Activated B cell treated with CpG ODN at 0.5 μM for 24 hours (primary cell): ENCODE results near the gene MYORG. TPM values are rescaled to one million over a fixed set of nuclear protein-coding genes. Genes with fewer than 3 reads are reported as not detected.
"Not testable (repeated sequence)": the region's sequence is repeated elsewhere in the genome, so short reads cannot be mapped to it uniquely, and the experiment has no call there.

Source experiments
- ATAC-seq: fragments of 200-7000 bp; cut with Tn5 transposase; one replicate; pipeline ENCODE4 v1.10.0; 2021; ENCODE audit warnings: low read depth, mild to moderate bottlenecking, moderate library complexity
- CTCF ChIA-PET: fragments of 350-600 bp; sonication (Branson Sonifier 250); formaldehyde crosslinking; loops from one replicate; lab custom pipeline; 2021; ENCODE audit warnings: antibody characterized with exemption; lab: Charles Lee
- POLR2A ChIA-PET: fragments of 350-600 bp; sonication (Branson Sonifier 250); formaldehyde crosslinking; loops from one replicate; lab custom pipeline; 2021; ENCODE audit warnings: antibody characterized with exemption; lab: Charles Lee
- DNase-seq: peaks from one replicate; pipeline ENCODE4 v3.0.0; 2022
- H3K27ac Mint-ChIP-seq: one replicate; pipeline ENCODE4 v1.8.0; 2020; ENCODE audit warnings: mixed read lengths
- H3K27me3 Mint-ChIP-seq: one replicate; pipeline ENCODE4 v1.8.0; 2021; ENCODE audit warnings: mixed read lengths
- H3K36me3 Mint-ChIP-seq: one replicate; pipeline ENCODE4 v1.8.0; 2021; ENCODE audit warnings: low read depth, mixed read lengths
- H3K4me1 Mint-ChIP-seq: one replicate; pipeline ENCODE4 v1.8.0; 2021; ENCODE audit warnings: mixed read lengths
- H3K4me3 Mint-ChIP-seq: one replicate; pipeline ENCODE4 v1.8.0; 2020; ENCODE audit warnings: mild to moderate bottlenecking, mixed read lengths
- H3K9me3 Mint-ChIP-seq: one replicate; pipeline ENCODE4 v1.8.0; 2020; ENCODE audit warnings: mixed read lengths
- intact Hi-C: fragments of 100-400 bp; cut with micrococcal nuclease; formaldehyde crosslinking; loops from one replicate; pipeline ENCODE4 v1.15.1; 2024
- total RNA-seq: library from RNA; stranded (reverse); gene quantifications from 2 replicates; pipeline ENCODE4 v1.2.3, GENCODE V29; 2022
- TF ChIP-seq, protein P1 (sequence below): fragments of 200-600 bp; IDR thresholded peaks from one replicate; pipeline ENCODE4 v1.8.0; 2022; ENCODE audit warnings: antibody characterized with exemption, mild to moderate bottlenecking

MYORG gene
- total RNA-seq, 1 donor from 2014 or later = 0.24 TPM

DNA sequence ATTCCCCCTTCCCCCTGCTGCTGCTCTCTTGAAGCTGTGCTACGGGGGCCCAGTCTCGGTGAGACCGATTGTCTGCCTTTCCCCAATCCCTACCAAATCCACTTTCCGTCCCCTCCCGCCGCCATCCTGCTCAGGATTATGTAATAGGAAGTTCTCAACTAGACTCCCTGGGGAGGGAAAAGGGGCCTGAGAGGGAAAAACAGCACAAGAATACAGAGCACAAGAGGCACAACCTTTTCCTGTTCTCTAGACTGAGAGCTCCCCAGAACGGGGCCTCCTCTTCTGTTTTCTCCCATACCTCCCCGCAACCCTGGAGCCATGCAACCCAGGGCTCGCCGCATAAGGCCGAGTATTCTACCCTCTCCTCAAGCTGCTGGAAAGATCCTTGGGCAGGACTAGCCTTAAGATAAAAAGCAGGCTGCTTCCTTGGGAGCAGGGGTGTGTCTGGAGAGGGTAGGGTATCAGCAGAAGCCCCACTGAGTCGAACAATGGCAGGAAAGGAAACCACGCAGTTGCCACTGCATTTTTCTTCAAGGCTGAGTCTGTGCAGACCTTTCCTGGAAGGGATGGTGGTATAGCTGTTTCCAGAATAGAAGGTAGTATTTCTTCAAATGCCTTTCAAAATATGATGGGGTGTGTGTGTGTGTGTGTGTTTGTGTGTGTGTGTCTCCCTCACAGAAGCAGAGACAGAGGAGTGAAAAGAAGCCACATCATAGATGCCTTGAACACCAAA lies 12.9 kb downstream of the MYORG start:
- Mint-ChIP-seq H3K36me3 (peaks cover 2% of the 10 kb centered on the region), H3K9me3 (no peaks in the 10 kb centered on the region), H3K27me3 (no peaks in the 10 kb centered on the region), H3K27ac (no peak overlapping the region), H3K4me1 (no peaks in the 10 kb centered on the region), H3K4me3 (no peak overlapping the region)
- intact Hi-C loops = no loop called here
- CTCF ChIA-PET = no interaction called here
- ATAC-seq = no peak
- TF ChIP-seq, protein P1, sequence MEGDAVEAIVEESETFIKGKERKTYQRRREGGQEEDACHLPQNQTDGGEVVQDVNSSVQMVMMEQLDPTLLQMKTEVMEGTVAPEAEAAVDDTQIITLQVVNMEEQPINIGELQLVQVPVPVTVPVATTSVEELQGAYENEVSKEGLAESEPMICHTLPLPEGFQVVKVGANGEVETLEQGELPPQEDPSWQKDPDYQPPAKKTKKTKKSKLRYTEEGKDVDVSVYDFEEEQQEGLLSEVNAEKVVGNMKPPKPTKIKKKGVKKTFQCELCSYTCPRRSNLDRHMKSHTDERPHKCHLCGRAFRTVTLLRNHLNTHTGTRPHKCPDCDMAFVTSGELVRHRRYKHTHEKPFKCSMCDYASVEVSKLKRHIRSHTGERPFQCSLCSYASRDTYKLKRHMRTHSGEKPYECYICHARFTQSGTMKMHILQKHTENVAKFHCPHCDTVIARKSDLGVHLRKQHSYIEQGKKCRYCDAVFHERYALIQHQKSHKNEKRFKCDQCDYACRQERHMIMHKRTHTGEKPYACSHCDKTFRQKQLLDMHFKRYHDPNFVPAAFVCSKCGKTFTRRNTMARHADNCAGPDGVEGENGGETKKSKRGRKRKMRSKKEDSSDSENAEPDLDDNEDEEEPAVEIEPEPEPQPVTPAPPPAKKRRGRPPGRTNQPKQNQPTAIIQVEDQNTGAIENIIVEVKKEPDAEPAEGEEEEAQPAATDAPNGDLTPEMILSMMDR = no peak
- POLR2A ChIA-PET = no interaction called here
- no peak for DNase-seq

DNA sequence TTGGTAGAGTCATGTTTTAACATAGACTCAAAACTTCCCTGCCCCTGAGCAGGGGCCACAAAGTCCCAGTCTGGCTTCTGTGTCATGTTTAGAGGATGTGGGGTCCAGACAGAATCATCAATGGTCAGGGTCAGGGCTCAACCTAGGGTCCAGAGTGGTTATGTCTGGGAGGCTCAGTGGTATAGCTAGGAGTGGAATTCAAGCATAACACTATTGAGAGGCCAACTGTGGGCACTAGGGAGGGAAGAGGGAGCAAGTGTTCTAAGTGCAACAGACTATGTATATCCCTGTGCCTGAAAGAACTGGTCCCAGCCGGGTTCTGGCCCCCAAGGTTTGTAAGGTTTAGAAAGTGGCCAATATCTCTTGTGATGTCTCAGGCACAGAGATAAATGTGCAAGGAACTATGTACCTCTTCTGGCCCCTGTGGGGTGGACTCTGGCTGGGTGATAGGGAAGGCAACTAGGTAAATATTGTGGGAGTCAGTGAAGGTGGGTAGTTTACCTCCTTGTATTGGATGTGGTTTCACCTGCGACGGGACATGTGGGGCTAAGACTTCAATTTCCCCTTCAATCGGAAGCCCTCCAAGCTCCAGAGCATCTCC lies 14.0 kb downstream of the MYORG start:
- peaks cover 4% of the 10 kb centered on the region for H3K9me3 Mint-ChIP-seq
- ChIA-PET CTCF (no interaction called here), POLR2A (no interaction called here)
- ATAC-seq (no peak), DNase-seq (no peak)
- H3K4me1 Mint-ChIP-seq = no peaks in the 10 kb centered on the region
- no peak overlapping the region for H3K27ac Mint-ChIP-seq
- H3K36me3 Mint-ChIP-seq = peaks cover 3% of the 10 kb centered on the region
- no peak overlapping the region for H3K4me3 Mint-ChIP-seq
- H3K27me3 Mint-ChIP-seq = no peaks in the 10 kb centered on the region
- TF ChIP-seq, protein P1 = no peak
- intact Hi-C loops = no loop called here

DNA sequence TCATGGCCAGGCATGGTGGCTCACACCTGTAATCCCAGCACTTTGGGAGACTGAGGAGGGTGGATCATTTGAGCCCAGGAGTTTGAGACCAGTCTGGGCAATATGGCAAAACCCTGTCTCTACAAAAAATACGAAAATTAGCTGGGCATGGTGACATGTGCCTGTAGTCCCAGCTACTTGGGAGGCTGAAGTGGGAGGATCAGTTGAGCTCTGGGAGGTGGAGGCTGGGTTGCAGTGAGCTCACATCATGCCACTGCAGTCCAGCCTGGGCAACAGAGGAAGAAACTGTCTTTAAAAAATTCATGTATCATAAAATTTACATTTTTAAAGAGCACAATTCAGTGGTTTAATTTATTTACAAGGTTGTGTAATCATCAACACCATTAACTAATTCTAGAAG lies 23.7 kb downstream of the MYORG start:
- CTCF ChIA-PET, H3K4me3 Mint-ChIP-seq, H3K27me3 Mint-ChIP-seq, DNase-seq, intact Hi-C loops, ATAC-seq, H3K4me1 Mint-ChIP-seq, H3K27ac Mint-ChIP-seq: not testable (repeated sequence)
- POLR2A ChIA-PET = interaction anchor here (0.7 kb wide), 1 partner anchor 64 kb away, joined by 4 read pairs; no protein-coding TSS in a partner anchor
- Mint-ChIP-seq H3K36me3 (peaks cover 17% of the 10 kb centered on the region), H3K9me3 (peaks cover 13% of the 10 kb centered on the region)

DNA sequence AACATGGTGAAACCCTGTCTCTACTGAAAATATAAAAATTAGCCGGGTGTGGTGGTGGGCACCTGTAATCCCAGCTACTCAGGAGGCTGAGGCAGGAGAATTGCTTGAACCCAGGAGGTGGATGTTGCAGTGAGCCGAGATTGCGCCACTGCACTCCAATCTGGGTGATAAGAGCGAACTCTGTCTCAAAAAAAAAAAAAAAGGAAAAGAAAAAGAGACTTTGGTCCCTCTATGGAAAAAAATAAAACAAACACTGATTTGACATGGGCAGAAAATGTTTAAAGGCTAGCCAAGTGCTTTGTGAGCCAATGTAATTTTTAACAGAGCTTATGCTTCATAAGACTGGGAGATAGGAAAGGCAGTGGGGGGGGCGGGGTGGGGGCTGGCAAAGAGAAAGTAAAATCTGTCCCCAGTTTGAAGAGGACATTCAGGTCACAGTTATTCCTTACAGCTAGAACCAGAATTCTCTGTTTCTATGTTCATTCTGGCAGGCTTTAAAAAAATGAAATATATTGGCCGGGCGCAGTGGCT lies 24.5 kb downstream of the MYORG start:
- CTCF ChIA-PET = not testable (repeated sequence)
- Mint-ChIP-seq H3K9me3 (peaks cover 12% of the 10 kb centered on the region), H3K36me3 (peaks cover 16% of the 10 kb centered on the region)

DNA sequence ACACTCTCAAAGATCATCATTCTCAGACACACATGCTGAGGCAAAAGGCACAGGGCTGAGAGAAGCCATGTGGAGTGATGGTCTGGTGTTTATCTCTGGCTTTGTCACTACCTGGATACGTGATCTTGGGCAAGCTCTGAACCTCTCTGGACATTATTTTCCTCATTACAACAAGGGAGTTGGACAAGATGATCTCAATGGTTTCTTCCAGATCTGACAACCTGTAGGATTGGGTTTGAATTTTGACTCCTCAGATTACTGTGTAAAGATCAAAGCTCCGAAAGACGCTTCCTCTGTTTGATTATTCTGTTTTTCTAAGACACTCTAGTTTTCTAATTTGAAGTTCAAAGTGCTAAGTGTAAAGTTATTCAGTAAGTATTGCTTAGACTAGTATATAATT lies 27.4 kb downstream of the MYORG start:
- H3K9me3 Mint-ChIP-seq = no peaks in the 10 kb centered on the region
- H3K4me1 Mint-ChIP-seq = no peaks in the 10 kb centered on the region
- no peaks in the 10 kb centered on the region for H3K27me3 Mint-ChIP-seq
- intact Hi-C loops = no loop called here
- POLR2A ChIA-PET = no interaction called here
- peaks cover 9% of the 10 kb centered on the region for H3K36me3 Mint-ChIP-seq
- no peak overlapping the region for H3K4me3 Mint-ChIP-seq
- TF ChIP-seq, protein P1 = no peak
- ATAC-seq (no peak), DNase-seq (no peak)
- CTCF ChIA-PET = no interaction called here
- no peak overlapping the region for H3K27ac Mint-ChIP-seq

More for the DNA sequence above, 24.5 kb downstream of the MYORG start:
- POLR2A ChIA-PET, H3K27ac Mint-ChIP-seq, DNase-seq, H3K27me3 Mint-ChIP-seq, intact Hi-C loops, H3K4me3 Mint-ChIP-seq, H3K4me1 Mint-ChIP-seq, ATAC-seq: not testable (repeated sequence)

DNA sequence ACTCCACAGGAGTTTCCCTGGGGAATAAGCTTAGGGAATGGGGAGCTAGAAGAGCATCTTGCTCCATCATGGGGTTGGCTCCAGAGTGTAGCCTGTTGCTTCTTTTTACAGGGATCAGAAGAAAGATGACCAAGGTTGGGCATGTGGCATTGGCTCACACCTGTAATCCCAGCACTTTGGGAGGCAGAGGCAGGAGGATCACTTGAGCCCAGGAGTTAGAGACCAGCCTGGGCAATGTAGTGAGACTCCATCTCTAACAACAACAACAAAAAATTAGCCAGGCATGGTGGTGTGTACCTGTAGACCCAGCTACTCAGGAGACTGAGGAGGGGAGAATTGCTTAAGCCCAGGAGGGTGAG lies 28.9 kb downstream of the MYORG start:
- TF ChIP-seq, protein P1 = no peak
- intact Hi-C loops = no loop called here
- ATAC-seq (no peak), DNase-seq (no peak)
- Mint-ChIP-seq H3K4me1 (no peaks in the 10 kb centered on the region), H3K27ac (no peak overlapping the region), H3K4me3 (no peak overlapping the region), H3K27me3 (no peaks in the 10 kb centered on the region), H3K36me3 (peaks cover 19% of the 10 kb centered on the region), H3K9me3 (no peaks in the 10 kb centered on the region)
- POLR2A ChIA-PET = no interaction called here
- CTCF ChIA-PET = no interaction called here
